NCI-H2107 treated with DMSO at 0.1 percent for 48 hours (cell line): Measurements from ENCODE around the gene FOXD1.
"Not testable (repeated sequence)": the region's sequence is repeated elsewhere in the genome, so short reads cannot be mapped to it uniquely, and the experiment has no call there.

Source experiments
- DNase-seq: peaks from one replicate; lab custom pipeline; 2025; ENCODE audit not compliant: unreplicated experiment; lab: John Stamatoyannopoulos, UW

Gene FOXD1

DNA sequence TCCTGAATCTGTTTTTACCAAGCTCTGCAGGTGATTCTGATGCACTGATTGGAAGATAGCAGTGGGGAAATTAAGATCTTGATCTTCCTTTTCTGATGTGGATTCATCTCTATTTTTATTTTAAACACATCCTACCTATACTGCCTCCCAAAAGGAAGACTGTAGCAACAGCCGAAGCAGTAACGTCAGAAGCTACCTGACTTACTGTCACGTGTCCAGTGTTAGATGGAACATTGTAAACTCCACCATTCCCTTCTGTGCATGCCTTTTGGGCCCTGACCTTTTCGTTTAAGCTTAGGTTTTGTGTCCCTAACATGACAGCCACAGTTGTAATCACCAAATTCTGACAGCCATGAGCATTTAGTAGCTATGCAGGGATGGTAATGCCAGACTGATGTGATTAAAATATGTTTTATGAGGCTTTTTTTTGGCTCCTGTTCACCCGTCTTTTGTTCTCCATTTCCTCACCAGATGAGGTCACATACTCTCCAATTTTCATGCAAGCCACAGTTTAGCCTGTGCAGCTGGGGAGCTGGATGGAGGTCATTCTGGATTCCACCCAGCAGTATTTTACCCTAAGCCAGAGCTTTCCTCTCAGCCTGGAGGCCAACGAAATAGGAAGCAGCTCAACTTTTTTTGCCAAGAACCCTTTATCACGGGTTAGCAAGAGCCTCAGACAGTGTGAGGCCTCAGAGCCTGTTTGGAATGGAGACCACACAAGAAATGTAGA is 15.6 kb upstream of the FOXD1 start:
- DNase-seq = no peak

DNA sequence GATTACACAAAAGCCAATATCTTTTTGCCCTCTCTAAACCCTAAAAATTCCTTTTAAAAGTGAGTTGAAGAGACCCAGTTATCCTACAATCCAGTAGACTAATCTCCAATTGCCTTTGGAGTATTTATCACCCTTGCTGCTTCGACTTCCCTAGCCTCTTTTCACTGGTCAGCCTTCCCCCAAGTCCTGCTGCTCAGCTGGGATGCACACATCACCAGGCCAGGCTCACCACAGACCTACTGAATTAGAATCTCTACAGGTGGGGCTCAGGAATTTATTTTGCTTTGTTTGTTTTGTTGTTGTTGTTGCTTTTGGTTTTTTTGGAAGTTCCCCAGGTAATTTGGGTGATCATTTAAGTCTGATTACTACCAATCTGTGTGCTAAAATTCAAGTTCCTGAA is 11.6 kb upstream of the FOXD1 start:
- DNase-seq = no peak

DNA sequence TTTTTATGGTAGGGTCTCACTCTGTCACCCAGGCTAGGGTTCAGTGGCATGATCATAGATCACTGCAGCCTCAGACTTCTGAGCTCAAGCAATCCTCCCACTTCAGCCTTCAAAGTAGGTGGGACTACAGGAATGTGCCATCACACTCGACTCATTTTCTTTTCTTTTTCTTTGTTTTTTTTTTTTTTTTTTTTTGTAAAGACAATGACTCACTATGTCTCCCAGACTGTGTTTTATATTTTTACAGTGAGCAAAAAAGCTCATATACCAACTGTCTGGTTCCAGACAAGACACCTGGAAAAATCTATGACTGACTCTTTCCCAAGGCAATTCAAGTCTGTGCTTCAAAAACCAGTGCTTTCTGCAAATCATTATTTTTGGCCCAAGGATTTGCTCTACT is 10.8 kb upstream of the FOXD1 start:
- no peak for DNase-seq

DNA sequence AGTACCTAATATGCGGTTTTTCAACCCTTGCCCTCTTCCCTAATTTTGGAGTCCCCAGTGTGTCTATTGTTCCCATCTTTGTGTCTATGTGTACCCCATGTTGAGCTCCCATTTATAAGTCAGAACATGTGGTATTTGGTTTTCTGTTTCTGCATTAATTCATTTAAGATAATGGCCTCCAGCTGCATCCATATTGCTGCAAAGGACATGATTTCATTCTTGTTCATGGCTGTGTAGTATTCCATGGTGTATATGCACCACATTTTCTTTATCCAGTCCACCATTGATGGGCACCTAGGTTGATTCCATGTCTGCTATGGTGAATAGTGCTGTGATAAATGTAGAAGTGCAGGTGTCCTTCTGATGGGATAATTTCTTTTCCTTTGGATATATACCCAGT is 7.9 kb upstream of the FOXD1 start:
- DNase-seq = not testable (repeated sequence)

DNA sequence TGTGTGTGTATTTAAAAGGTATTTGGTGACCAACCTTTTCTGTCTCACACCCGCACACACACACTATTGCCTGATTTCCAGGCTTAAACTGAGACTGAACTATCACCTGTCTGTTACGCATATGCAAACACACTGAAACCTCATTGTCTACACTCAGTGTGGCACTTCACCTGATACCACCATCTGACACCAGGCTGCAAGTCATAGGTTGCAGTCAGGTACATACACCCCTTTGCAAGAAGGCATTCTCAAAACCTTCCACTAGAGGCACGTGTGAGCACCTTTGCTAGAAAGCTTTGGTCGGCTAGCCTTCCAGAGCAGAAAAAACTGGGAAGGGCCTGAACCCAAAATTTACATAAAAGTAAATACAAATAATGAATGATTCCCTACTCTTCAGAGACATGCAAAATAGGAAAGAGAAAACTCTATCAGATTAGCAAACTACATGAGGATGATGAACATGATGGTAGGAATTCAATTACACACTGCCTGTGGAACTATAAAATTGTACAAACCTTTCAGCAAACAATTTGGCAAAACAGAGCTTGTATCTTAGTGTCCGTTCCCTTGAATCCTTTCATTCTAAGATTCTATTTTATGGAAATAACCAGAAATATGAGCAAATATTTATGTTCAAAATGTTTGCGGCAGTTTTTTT is 5.9 kb upstream of the FOXD1 start:
- DNase-seq = peak; percentile 74

DNA sequence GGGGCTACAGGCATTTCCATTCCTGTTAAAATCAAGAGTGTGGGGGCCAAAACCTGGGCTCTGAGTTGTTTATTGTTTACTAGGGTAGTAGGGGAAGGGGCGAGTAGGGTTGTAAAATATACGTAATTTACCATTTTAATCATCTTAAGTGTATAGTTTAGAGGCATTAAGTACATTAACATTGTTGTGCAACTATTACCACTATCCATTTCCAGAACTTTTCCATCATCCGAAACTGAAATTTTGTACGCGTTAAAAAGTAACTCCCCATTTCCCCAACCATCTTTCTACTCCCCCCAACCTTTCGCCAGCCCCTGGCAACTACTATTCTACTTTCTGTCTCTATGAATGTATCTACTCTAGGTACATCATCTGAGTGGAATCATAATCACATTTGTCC is 3.6 kb upstream of the FOXD1 start:
- no peak for DNase-seq

DNA sequence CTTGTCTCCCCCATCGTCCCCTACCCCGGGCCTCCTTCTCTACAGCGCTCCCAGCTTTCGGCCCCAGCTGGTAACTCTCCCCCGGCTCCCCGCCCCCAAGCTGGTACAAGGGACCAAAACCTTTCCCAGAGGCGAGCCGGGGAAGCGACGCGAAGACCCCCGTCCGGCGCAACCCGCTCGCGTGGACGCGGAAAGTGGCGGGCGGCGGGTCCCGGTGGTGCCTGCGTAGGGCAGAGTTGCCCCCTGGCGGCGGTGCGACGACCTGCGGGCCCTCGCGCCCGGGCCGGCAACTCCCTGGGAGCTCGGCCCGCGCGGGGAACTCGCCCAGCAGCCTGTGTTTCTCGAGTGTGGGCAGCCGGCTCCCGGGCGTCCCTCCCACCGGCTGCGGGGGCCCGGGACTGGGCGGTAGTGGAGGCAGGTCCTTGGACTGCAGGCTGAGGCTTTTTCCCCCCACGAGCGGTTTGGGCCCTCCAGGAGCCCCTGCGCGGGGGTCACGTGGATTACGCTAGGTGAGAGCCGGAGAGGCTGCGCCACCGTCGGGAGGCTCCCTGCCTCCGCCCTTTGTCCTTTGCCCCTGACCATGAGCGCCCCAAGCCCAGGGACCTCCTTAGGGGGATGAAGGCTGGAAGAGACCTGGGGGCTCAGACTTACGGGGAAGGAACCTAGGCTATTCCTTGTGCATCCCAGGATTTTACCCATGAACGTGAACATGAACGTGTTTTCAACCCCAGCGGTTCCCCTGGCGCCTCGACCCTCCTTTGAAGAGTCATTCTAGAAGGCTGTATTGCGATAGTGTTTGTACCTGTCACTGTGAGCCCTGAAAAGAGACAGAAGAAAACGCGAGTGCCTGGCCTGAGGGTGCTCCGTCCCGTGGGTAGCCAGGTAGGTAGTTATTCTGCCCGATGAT is 2.9 kb upstream of the FOXD1 start:
- no peak for DNase-seq

DNA sequence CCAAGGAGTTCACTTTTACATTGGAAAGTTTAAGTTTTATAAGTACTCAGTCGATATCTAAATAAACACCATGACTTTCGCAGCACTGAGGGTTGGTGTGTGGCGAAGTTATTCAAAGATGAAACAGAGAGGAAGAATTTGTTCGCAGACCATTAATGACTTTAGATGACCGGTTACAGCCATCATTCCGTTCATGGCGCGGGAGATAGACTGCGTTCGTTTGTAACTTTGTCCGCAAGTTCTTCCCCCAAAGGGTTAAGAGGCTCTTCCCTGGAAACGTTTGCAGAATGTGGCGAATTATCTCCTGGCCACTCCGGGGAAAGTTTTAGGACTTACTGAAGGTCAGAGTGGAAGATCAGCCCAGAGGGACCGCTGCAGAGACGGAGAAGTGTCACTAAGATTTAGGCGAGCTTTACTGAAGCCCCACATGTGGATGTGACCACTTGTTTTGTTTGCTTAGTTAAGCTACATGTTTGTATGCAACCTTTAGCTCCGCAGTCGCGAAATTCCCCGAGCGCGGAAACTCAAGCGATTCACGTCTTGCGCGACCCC is 2.2 kb upstream of the FOXD1 start:
- DNase-seq = no peak

DNA sequence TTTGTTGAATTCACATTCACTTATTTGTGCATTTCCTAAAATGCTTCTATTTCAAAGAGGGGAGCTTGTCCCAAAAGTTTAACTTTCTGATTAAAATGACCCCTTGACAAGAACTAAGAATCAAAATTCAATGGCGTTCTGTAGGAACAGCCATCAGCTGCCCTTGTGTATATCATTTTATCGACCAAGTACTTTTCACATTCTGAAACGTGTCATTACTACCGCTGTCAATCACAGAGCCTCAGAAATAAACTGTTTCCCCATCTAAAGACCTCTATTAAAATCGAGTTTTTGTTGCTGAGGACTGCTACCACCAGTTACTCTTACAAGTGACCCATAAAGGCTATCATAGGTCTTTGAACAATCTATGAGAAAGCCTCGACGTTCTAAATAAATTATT is 1.6 kb upstream of the FOXD1 start:
- DNase-seq = no peak

DNA sequence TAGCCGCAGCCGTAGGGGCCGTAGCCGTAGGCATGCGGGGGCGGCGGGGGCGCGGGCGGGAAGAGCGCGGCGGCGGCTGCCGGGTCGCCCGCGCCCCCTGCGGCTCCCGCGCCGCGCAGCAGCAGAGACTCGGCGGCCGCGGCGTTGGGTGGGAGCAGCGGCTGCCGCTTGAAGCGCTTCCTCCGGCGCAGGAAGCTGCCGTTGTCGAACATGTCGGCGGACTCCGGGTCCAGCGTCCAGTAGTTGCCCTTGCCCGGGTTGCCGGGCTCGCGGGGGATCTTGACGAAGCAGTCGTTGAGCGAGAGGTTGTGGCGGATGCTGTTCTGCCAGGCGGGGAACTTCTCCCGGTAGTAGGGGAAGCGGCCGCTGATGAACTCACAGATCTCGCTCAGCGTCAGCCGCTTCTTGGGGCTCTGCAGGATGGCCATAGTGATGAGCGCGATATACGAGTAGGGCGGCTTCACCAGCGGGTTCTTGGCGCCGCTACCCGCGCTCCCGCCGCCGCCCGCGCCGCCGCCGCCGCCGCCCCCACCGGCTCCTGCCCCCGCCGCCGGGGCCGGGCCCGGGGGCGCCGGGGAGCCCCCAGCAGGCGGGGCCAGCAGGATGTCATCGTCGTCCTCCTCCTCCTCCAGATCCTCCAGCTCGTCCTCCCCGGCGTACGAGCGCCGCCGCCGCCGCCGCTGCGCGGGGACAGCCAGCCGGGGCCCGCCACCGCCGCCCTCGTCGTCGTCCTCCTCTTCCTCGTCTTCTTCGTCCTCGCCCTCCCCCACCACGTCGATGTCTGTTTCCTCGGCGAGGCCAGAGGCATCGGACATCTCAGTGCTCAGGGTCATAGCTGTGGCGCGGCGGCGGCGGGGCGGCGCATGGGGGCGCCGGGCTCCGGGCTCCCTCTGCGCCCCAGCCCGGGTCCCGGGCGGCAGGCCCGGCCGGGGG is 781 bp downstream of the FOXD1 start:
- no peak for DNase-seq

DNA sequence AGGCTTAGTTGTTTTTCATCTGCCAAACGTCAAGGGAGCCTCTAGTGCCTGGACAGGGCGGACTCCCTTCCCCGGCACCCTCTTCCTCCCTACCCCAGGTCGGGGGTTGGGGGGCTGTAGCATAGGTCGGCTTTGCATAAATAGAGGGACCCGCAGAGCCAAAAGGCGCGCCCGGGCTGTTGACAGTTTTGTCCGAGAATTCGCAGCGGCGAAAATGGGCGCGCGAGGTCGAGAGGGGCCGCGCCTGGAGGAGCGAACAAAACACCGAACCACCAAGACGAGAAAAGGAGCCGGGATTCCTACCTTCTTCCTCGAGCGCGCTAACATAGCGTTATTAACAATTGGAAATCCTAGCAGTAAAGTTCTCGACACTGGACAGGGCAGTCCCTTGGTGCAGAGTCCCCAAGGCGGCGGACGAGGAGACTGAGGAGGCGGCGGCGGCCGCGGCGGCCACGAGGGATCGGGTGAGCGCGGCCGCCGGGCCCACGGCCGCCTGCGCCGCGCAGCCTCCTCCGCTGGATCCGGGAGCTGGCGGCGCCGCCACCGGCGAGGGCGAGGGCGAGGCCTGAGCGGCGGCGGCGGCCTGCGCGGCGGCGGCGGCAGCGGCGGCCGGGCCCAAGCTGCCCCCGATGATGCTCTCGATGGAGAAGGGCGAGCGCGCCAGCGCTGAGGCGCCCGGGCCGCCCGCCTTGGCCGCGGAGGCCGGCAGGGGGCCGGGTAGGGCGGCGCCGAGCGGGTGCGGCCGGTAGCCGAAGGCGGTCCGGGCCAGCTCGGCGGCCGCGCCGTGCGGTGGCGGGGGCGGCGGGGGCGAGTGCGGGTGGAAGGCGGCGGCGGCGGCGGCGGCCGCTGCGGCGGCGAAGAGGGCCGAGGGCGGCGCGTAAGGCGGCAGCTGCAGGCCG is 1.7 kb downstream of the FOXD1 start:
- no peak for DNase-seq

DNA sequence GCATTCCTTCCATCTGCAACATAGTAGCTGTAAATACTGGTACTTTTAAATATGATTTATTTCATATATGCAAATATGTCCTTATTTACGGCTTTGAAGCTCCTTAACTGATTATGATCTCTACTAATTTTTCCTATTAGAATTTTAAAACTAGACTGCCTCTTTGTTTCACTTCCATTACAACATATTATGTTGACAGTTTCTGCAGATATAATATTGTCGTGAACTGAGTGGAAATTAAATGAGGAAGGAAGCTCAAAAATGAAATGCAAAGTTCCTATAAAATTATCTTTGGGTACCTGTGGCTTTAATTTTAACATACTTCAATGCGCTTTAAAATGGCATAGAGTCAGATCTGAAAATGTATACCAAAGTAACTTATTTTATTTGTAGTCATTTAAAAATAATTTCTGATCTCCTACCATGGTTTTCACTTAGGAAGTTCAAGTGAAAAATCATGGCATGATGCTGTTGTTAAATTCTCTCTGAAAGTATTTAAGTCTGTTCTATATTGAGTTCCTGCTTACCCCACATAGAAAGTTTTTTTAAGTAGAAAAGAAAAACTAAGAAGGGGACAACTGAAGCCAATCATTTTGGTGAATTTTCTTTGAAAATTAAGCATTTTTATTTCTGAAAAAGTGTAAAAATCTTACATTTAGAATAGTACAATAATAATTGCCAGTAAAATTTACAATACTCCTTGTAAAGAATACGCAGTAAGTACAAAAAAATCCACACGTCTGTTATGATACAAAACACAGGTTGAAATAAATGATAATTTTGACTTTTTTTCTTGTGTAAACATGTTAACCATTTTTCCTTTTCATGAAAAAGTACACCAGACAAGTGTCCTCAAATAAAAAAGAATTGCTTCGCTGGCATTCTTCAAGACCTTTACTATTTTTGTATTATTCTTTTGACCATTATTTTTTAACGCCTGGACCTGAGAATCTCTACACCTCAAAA is 2.6 kb downstream of the FOXD1 start:
- DNase-seq = no peak

DNA sequence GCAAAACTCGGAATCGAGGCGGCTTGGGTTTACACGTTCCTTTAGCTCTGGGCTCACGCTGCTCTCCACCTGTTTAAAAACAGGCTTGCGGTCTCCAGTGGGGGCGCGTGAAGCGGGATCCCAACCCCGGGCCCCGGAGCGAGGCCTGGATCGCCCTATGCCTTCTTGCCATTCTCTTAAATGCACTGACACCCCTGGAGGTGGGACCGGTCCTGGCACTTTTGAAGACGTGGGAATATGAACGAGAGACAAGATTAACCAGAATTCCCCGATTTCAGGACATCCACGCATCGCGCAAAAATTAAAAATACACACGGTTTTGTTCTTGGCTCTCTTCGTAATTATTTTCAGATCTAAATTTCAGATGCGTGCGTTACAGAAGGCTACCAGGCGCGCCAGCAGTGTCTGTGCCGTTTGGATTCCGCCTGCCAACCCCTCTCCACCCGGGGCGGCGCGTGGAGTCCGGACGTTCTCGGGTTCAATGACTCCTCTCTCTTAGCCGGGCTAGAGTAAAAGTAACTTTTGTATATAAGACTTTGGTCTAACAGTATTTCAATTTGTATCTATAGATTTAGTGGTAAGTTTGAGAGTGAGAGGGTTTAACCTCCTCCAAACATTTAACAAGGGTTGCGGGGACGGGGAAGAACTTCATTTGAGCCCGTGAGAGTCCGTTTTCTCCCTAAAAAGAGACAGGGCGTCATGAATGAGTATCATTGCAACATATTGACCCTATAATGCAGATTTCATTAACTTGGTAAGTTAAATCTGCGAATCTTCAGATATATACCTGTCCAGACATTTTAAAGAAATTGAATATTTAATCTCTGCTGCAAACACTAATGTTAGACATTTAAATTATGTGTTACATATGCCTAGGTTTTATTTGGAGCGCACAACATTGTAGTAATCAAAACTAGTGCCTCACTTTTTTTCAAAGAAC is 3.8 kb downstream of the FOXD1 start:
- DNase-seq = no peak

DNA sequence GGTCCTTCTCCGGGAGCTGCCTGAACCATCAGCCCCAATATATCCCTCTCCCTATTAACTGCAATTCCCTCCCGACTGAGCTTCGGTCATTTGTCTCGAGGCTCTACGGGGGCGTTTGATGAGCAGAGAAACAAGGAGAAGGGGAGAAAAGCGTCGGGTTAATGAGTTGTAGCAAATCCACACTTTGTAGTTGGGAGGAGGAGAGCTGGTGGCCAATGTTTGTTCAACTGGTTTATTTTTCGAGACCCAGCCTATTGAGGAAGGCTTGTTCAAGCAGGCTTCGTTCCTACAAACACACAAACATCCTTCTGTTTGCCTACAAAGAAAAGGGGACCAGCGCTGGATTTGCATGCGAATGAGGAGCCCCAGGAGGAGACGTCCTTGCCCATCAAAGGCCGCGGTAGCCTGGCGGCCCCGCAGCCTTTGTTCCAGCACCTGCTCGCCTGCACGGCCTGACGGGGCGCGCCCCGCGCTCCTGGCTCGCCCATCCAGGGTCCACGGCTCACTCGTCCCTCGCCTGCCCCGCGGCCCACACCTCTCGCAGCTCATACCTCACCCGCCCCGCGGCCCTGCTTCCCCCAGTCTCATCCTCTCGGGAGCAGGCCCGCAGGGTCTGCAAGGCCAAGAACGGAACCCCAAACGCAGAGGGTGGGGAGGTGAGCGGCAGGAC is 4.6 kb downstream of the FOXD1 start:
- DNase-seq = no peak

DNA sequence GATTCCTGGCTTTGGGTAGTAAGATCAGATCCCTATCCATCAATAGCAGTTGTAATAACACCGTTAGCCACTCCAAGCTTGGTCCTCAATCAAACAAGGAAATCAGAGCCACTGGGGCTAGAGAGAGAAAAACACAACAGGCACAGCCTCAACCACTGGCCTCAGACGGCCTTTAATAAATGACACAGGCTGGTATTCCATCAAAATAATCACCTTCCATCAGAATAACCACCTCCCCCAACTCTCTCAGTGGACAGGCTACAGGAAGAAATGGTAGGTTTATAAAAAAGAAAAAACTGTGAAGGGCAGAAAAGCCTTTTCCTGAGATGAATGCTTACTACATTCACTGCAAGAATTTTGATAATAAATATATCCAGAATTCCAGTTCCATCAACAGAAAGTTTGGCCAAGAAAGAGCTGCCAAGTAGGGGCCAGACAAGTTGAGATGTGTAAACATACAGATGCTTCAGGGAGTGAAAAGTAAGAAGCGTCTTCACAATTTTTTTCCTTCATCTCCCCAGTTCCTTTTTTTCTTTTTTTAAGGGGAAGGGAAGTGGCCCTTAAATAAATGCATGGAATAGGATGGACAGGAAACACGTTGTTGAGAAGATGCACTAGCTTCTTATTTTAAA is 5.5 kb downstream of the FOXD1 start:
- DNase-seq = no peak

DNA sequence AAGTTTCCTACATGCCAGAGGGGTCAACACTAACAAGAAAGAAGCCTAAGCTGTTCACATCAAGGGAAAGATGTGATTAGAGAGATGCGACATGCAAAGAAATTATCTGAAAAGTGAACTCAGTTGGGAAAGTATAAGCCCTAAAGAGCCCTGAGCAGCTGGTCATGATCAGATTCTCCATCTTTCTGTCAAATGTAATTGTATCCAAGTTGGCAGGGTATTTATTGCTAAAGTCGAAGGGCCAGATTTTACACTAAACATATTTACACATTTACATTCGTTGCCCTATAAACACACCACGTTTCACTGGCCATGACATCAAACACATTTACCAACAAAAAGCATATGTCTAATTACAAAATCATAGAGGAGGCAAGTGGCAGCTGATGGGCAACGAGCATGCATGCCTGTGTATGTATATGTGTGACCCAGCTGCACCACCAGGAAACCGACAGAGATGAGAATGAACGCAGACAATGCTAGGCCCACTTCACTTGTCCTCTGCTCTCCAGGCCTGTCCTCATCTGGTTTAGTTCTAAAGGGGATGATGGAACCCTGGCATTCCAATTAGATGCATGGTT is 6.3 kb downstream of the FOXD1 start:
- no peak for DNase-seq
